ENCODE results near the gene EPN2.

EPN2 gene

GRCh38 chr17:19301274-19301951 is 64.2 kb downstream of the EPN2 start:
- Histone ChIP-seq H3K36me3 (no peaks in the 10 kb centered on the region), H3K9me3 (no peaks in the 10 kb centered on the region), H3K27me3 (no peaks in the 10 kb centered on the region), H3K4me1 (no peaks in the 10 kb centered on the region), H3K4me3 (ENCODE audit: low read depth, low read length) (no peak overlapping the region)
- no peak for DNase-seq
- TF ChIP-seq CTCF (IDR thresholded peaks at IDR 0.05; ENCODE audit: low read depth, low read length), result no peak

- Histone ChIP-seq H3K27me3 (no peaks in the 10 kb centered on the region), H3K9me3 (no peaks in the 10 kb centered on the region), H3K4me1 (no peaks in the 10 kb centered on the region), H3K4me3 (ENCODE audit: low read depth, low read length) (no peak overlapping the region), H3K36me3 (no peaks in the 10 kb centered on the region)
- TF ChIP-seq CTCF (IDR thresholded peaks at IDR 0.05; ENCODE audit: low read depth, low read length), result no peak
- no peak for DNase-seq
Observed at GRCh38 chr17:19301973-19302372, 64.8 kb downstream of the EPN2 start.

GRCh38 chr17:19302791-19303331 is 65.7 kb downstream of the EPN2 start:
- Histone ChIP-seq H3K36me3 (no peaks in the 10 kb centered on the region), H3K4me3 (ENCODE audit: low read depth, low read length) (no peak overlapping the region), H3K4me1 (no peaks in the 10 kb centered on the region), H3K9me3 (no peaks in the 10 kb centered on the region), H3K27me3 (no peaks in the 10 kb centered on the region)
- no peak for TF ChIP-seq CTCF (IDR thresholded peaks at IDR 0.05; ENCODE audit: low read depth, low read length)
- no peak for DNase-seq

- no peak for TF ChIP-seq CTCF (IDR thresholded peaks at IDR 0.05; ENCODE audit: low read depth, low read length)
- no peak overlapping the region for H3K4me3 ChIP-seq (ENCODE audit: low read depth, low read length)
- H3K27me3 ChIP-seq, result no peaks in the 10 kb centered on the region
- H3K9me3 ChIP-seq, result no peaks in the 10 kb centered on the region
- no peak for DNase-seq
- H3K4me1 ChIP-seq, result no peaks in the 10 kb centered on the region
- no peaks in the 10 kb centered on the region for H3K36me3 ChIP-seq
Observed at GRCh38 chr17:19303367-19303776, 66.2 kb downstream of the EPN2 start.

- Histone ChIP-seq H3K9me3 (no peaks in the 10 kb centered on the region), H3K4me1 (no peaks in the 10 kb centered on the region), H3K27me3 (no peaks in the 10 kb centered on the region), H3K36me3 (no peaks in the 10 kb centered on the region), H3K4me3 (ENCODE audit: low read depth, low read length) (no peak overlapping the region)
- DNase-seq, result no peak
- no peak for TF ChIP-seq CTCF (IDR thresholded peaks at IDR 0.05; ENCODE audit: low read depth, low read length)
Observed at GRCh38 chr17:19304209-19304608, 67.0 kb downstream of the EPN2 start.

GRCh38 chr17:19304751-19305150 is 67.6 kb downstream of the EPN2 start:
- Histone ChIP-seq H3K36me3 (no peaks in the 10 kb centered on the region), H3K9me3 (no peaks in the 10 kb centered on the region), H3K4me1 (no peaks in the 10 kb centered on the region), H3K4me3 (ENCODE audit: low read depth, low read length) (no peak overlapping the region), H3K27me3 (no peaks in the 10 kb centered on the region)
- no peak for DNase-seq
- TF ChIP-seq CTCF (IDR thresholded peaks at IDR 0.05; ENCODE audit: low read depth, low read length), result no peak

Data from BE2C (cell line).